ENCODE results near the gene HOXA4. TPM values are rescaled to one million over a fixed set of nuclear protein-coding genes. Genes with fewer than 3 reads are reported as not detected.

HOXA4 gene

Small RNA genes within 50 kb of the gene (small RNA-seq; reads per million reads assigned to genes)
- not detected for gene AC004080.5 (ENCODE audit: insufficient read depth)
- not detected for gene RF01977 (ENCODE audit: insufficient read depth)

All from mesendoderm (in vitro differentiated cells).